Erythroblast (primary cell): Measurements from ENCODE around the gene WIZ.

Experiments
- GATA1 ChIP-seq: IDR thresholded peaks from 2 replicates; pipeline ENCODE4 v1.6.1; 2011; ENCODE audit warnings: low read depth, mild to moderate bottlenecking, control low read depth, low read length, moderate library complexity
- POLR2A ChIP-seq: IDR thresholded peaks from 2 replicates; pipeline ENCODE4 v1.6.1; 2011; ENCODE audit warnings: mild to moderate bottlenecking, low read length

GRCh38 chr19:15479391-15480345 is 29.9 kb upstream of the WIZ start, which contains the start of gene PGLYRP2:
- TF ChIP-seq POLR2A (no peak), GATA1 (no peak)
